HCT116 (cell line): ENCODE measurements around the gene PAOX. TPM values are rescaled to one million over a fixed set of nuclear protein-coding genes. Genes with fewer than 3 reads are reported as not detected.

Experiments
- ATAC-seq: fragments of 200-7000 bp; cut with Tn5 transposase; 2 replicates; pipeline ENCODE4 v1.9.1; 2020; ENCODE audit warnings: mild to moderate bottlenecking, moderate library complexity
- BruUV-seq: library from RNA; stranded (reverse); fragments of 400-500 nt; replicated peaks from 2 replicates; lab custom pipeline; 2021; lab: Mats Ljungman, UMichigan
- CTCF ChIA-PET: fragments of 300-600 bp; sonication (Branson Sonifier 250); formaldehyde crosslinking; loops from one replicate; lab custom pipeline; 2021; ENCODE audit warnings: antibody characterized with exemption; lab: Charles Lee
- POLR2A ChIA-PET: fragments of 300-600, 350-600 bp; sonication (Branson Sonifier 250); formaldehyde crosslinking; loops from one replicate; lab custom pipeline; 2021; ENCODE audit warnings: antibody characterized with exemption; lab: Charles Lee
- RAD21 ChIA-PET, 2 experiments: fragments of 300-600 bp; sonication (Branson Sonifier 250); formaldehyde crosslinking; loops; one replicate each; lab custom pipeline; 2023; ENCODE audit warnings: low total read pairs in 2 of 2; ENCODE audit not compliant: uncharacterized antibody in 2 of 2, unreplicated experiment in 2 of 2, low non-redundant PET in 1 of 2; lab: Charles Lee
- DNase-seq: peaks from one replicate; pipeline ENCODE4 v3.0.0-alpha.2; 2010; ENCODE audit warnings: low read depth, low spot score
- H2AFZ ChIP-seq: fragments of 200-600 bp; shearing (Covaris generic), sonication (generic); 2 replicates; pipeline ENCODE4 v1.6.1; 2017; ENCODE audit warnings: low read depth, mixed run types, mixed read lengths, antibody characterized with exemption, low read length; ENCODE audit not compliant: poor library complexity, severe bottlenecking
- H3K27ac ChIP-seq: 2 replicates; pipeline ENCODE4 v1.5.1; 2012; ENCODE audit warnings: low read depth, low read length
- H3K27me3 ChIP-seq: fragments of 200-600 bp; sonication (generic); 2 replicates; pipeline ENCODE4 v1.6.1; 2016; ENCODE audit warnings: mixed run types, low read length, mixed read lengths; ENCODE audit not compliant: insufficient read depth
- H3K36me3 ChIP-seq, 2 experiments: fragments of 200-500 bp in 1 of 2; fragments of 200-600 bp in 1 of 2; sonication (Bioruptor generic) in 1 of 2; sonication (generic) in 1 of 2; 2 replicates each; pipeline versions ENCODE4 v1.5.1 to v1.6.1; 2014 to 2016; ENCODE audit warnings: low read length in 2 of 2, inconsistent platforms in 1 of 2, mixed read lengths in 1 of 2, mixed run types in 1 of 2; ENCODE audit not compliant: insufficient read depth in 2 of 2, control insufficient read depth in 1 of 2
- H3K4me1 ChIP-seq, 2 experiments: fragments of 200-600 bp in 1 of 2; sonication (generic) in 1 of 2; 2 replicates each; pipeline versions ENCODE4 v1.5.1 to v1.6.1; 2012 to 2017; ENCODE audit warnings: low read length in 2 of 2, inconsistent platforms in 1 of 2, mild to moderate bottlenecking in 1 of 2, mixed read lengths in 1 of 2, mixed run types in 1 of 2, moderate library complexity in 1 of 2; ENCODE audit not compliant: insufficient read depth in 2 of 2, control insufficient read depth in 1 of 2
- H3K4me2 ChIP-seq: fragments of 200-600 bp; sonication (generic); 2 replicates; pipeline ENCODE4 v1.6.1; 2017; ENCODE audit warnings: mixed run types, low read length, mixed read lengths
- H3K4me3 ChIP-seq, 2 experiments: fragments of 200-600 bp in 1 of 2; sonication (generic) in 1 of 2; replicated peaks in 1 of 2; 2 replicates each; pipeline ENCODE4 v1.5.1; 2011 to 2016; ENCODE audit warnings: low read length in 2 of 2, control low read depth in 1 of 2, low read depth in 1 of 2, mild to moderate bottlenecking in 1 of 2, mixed read lengths in 1 of 2, mixed run types in 1 of 2
- H3K79me2 ChIP-seq: fragments of 200-600 bp; sonication (generic); 2 replicates; pipeline ENCODE4 v1.6.1; 2017; ENCODE audit warnings: mild to moderate bottlenecking, mixed run types, low read length, moderate library complexity, mixed read lengths; ENCODE audit not compliant: insufficient read depth
- H3K9ac ChIP-seq: fragments of 200-600 bp; sonication (generic); 2 replicates; pipeline ENCODE4 v1.6.1; 2016; ENCODE audit warnings: low read length, mixed read lengths
- H3K9me2 ChIP-seq: fragments of 200-600 bp; sonication (generic), shearing (Covaris generic); 2 replicates; pipeline ENCODE4 v1.6.1; 2017; ENCODE audit warnings: mixed run types, mild to moderate bottlenecking, moderate library complexity; ENCODE audit not compliant: insufficient read depth
- H3K9me3 ChIP-seq, 2 experiments: fragments of 200-500 bp in 1 of 2; fragments of 200-600 bp in 1 of 2; sonication (Bioruptor generic) in 1 of 2; sonication (generic) in 1 of 2; 2 replicates each; pipeline ENCODE4 v1.6.1; 2014 to 2017; ENCODE audit warnings: low read length in 2 of 2, mixed read lengths in 2 of 2, inconsistent platforms in 1 of 2, low read depth in 1 of 2, mild to moderate bottlenecking in 1 of 2, mixed run types in 1 of 2, moderate library complexity in 1 of 2; ENCODE audit not compliant: control insufficient read depth in 1 of 2, insufficient read depth in 1 of 2
- H4K20me1 ChIP-seq: fragments of 200-600 bp; sonication (generic), shearing (Covaris generic); 2 replicates; pipeline ENCODE4 v1.6.1; 2017; ENCODE audit warnings: mixed run types, mild to moderate bottlenecking, moderate library complexity; ENCODE audit not compliant: insufficient read depth
- CBX3 ChIP-seq: IDR thresholded peaks from 2 replicates; pipeline ENCODE4 v1.6.1; 2012; ENCODE audit warnings: low read depth
- CEBPB ChIP-seq: IDR thresholded peaks from 2 replicates; pipeline ENCODE4 v1.6.1; 2012; ENCODE audit warnings: low read depth
- CTCF ChIP-seq, 3 experiments: fragments of 200-600 bp in 1 of 3; sonication (generic) in 1 of 3; IDR thresholded peaks in 2 of 3; conservative IDR thresholded peaks in 1 of 3; 2 replicates each; pipeline ENCODE4 v1.5.1; 2012 to 2017; ENCODE audit warnings: low read depth in 2 of 3, low read length in 2 of 3, antibody characterized with exemption in 1 of 3, borderline replicate concordance in 1 of 3, control low read depth in 1 of 3, mild to moderate bottlenecking in 1 of 3, mixed read lengths in 1 of 3, mixed run types in 1 of 3, moderate library complexity in 1 of 3; ENCODE audit not compliant: insufficient read depth in 1 of 3
- EGR1 ChIP-seq: IDR thresholded peaks from 2 replicates; pipeline ENCODE4 v1.6.1; 2012; ENCODE audit warnings: low read depth
- EZH2 ChIP-seq: fragments of 200-600 bp; sonication (generic); IDR thresholded peaks from 2 replicates; pipeline ENCODE4 v1.6.1; 2017; ENCODE audit warnings: antibody characterized with exemption, mixed run types
- FOSL1 ChIP-seq: IDR thresholded peaks from 2 replicates; pipeline ENCODE4 v1.6.1; 2012; ENCODE audit warnings: low read depth
- JUND ChIP-seq: IDR thresholded peaks from 2 replicates; pipeline ENCODE4 v1.6.1; 2012
- POLR2A ChIP-seq: IDR thresholded peaks from 2 replicates; pipeline ENCODE4 v1.7.0; 2011; ENCODE audit warnings: borderline replicate concordance; ENCODE audit not compliant: insufficient read depth, insufficient read length; ENCODE audit errors: extremely low read depth
- RAD21 ChIP-seq: IDR thresholded peaks from 2 replicates; pipeline ENCODE4 v1.6.1; 2012; ENCODE audit warnings: low read depth, mild to moderate bottlenecking
- SP1 ChIP-seq: IDR thresholded peaks from 2 replicates; pipeline ENCODE4 v1.6.1; 2012; ENCODE audit warnings: low read depth
- TCF7L2 ChIP-seq: IDR thresholded peaks from 2 replicates; pipeline ENCODE4 v1.7.0; 2011; ENCODE audit warnings: borderline replicate concordance, inconsistent platforms; ENCODE audit not compliant: insufficient read depth, insufficient read length; ENCODE audit errors: extremely low read depth
- YY1 ChIP-seq: IDR thresholded peaks from 2 replicates; pipeline ENCODE4 v1.6.1; 2011; ENCODE audit warnings: low read length, low read depth, moderate library complexity, mild to moderate bottlenecking; ENCODE audit not compliant: insufficient replicate concordance; ENCODE audit errors: extremely low read depth
- ZFX ChIP-seq: fragments of 450-650 bp; IDR thresholded peaks from 2 replicates; pipeline ENCODE4 v1.6.1; 2017
- intact Hi-C: fragments of 100-400 bp; cut with micrococcal nuclease; formaldehyde crosslinking; loops from 2 replicates; pipeline ENCODE4 v1.10.0; 2022
- total RNA-seq: library from RNA; stranded (reverse); gene quantifications from one replicate; pipeline ENCODE4 v1.2.1, GENCODE V29; 2021; ENCODE audit not compliant: unreplicated experiment

PAOX gene
- total RNA-seq, 1 experiment from 2014 or later, result 3.5 TPM

- no peak for TF ChIP-seq SP1
- no peak for TF ChIP-seq RAD21
- TF ChIP-seq CEBPB, result no peak
- no peak for TF ChIP-seq CTCF (IDR thresholded peaks at IDR 0.05 in 2 of 3, conservative IDR thresholded peaks at IDR 0.05 in 1 of 3; ENCODE audit: borderline replicate concordance in 1 of 3, insufficient read depth in 1 of 3, low read depth in 2 of 3, low read length in 2 of 3)
- no peak for TF ChIP-seq EZH2
- TF ChIP-seq EGR1, result no peak
- no peak for TF ChIP-seq FOSL1
- TF ChIP-seq ZFX, result no peak
- TF ChIP-seq POLR2A, result no peak
- TF ChIP-seq TCF7L2, result no peak
- no peak for TF ChIP-seq CBX3
- no peak for TF ChIP-seq YY1
- TF ChIP-seq JUND, result no peak
- no peak overlapping the region for H2AFZ ChIP-seq
- TSS peak; percentile 28 for BruUV-seq
- ChIA-PET POLR2A (no interaction called here), RAD21 (no interaction called here), CTCF (interaction anchor here (1.2 kb wide), 1 partner anchor 27 kb away, joined by 3 read pairs; no protein-coding TSS in a partner anchor)
- ATAC-seq (peak; percentile 3; the same call in 1 of the 2 replicates), DNase-seq (no peak)
- peaks cover 3 to 5% of the 10 kb centered on the region in 2 experiments; a peak in 2 of 4 replicates for H3K4me1 ChIP-seq
- no peaks in the 10 kb centered on the region for H3K36me3 ChIP-seq
- no peaks in the 10 kb centered on the region for H4K20me1 ChIP-seq
- peak overlapping the region; percentile 68 for H3K9ac ChIP-seq
- peaks cover 6% of the 10 kb centered on the region; the same call in 1 of the 2 replicates for H3K79me2 ChIP-seq
- peak overlapping the region; percentile 71 for H3K27ac ChIP-seq
- H3K9me3 ChIP-seq, result no peaks in the 10 kb centered on the region
- intact Hi-C loops, result no loop called here
- no peaks in the 10 kb centered on the region for H3K9me2 ChIP-seq
- peak overlapping the region; percentile 57 to 66 for H3K4me3 ChIP-seq
- H3K27me3 ChIP-seq, result no peaks in the 10 kb centered on the region
- peak overlapping the region; percentile 77 for H3K4me2 ChIP-seq
Observed at GRCh38 chr10:133356549-133357284, 22.3 kb upstream of the PAOX start.
